PC-3 (cell line): Measurements from ENCODE around the gene NSDHL.

Experiments
- EZH2 ChIP-seq: fragments of 300-600 bp; sonication (generic); IDR thresholded peaks from one replicate; pipeline ENCODE4 v1.6.1; 2017; ENCODE audit warnings: antibody characterized with exemption, mild to moderate bottlenecking, low read length; ENCODE audit not compliant: unreplicated experiment
- EZH2phosphoT487 ChIP-seq: fragments of 300-600 bp; sonication (generic); IDR thresholded peaks from 2 replicates; pipeline ENCODE4 v1.6.1; 2018; ENCODE audit warnings: mild to moderate bottlenecking, antibody characterized with exemption, low read length, borderline replicate concordance
- TF ChIP-seq, protein P1 (sequence below): fragments of 300-600 bp; sonication (generic); conservative IDR thresholded peaks from 2 replicates; pipeline ENCODE4 v1.5.1; 2017; ENCODE audit warnings: antibody characterized with exemption, low read depth, mild to moderate bottlenecking, low read length

- TF ChIP-seq, protein P1, sequence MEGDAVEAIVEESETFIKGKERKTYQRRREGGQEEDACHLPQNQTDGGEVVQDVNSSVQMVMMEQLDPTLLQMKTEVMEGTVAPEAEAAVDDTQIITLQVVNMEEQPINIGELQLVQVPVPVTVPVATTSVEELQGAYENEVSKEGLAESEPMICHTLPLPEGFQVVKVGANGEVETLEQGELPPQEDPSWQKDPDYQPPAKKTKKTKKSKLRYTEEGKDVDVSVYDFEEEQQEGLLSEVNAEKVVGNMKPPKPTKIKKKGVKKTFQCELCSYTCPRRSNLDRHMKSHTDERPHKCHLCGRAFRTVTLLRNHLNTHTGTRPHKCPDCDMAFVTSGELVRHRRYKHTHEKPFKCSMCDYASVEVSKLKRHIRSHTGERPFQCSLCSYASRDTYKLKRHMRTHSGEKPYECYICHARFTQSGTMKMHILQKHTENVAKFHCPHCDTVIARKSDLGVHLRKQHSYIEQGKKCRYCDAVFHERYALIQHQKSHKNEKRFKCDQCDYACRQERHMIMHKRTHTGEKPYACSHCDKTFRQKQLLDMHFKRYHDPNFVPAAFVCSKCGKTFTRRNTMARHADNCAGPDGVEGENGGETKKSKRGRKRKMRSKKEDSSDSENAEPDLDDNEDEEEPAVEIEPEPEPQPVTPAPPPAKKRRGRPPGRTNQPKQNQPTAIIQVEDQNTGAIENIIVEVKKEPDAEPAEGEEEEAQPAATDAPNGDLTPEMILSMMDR = no peak
- TF ChIP-seq EZH2 (no peak), EZH2phosphoT487 (no peak)
These were observed 16.4 kb downstream of the NSDHL start for GRCh38 chrX:152847281-152847680.
